Uterus (tissue), 4 donors: Measurements from ENCODE around the gene PRKN. TPM values are rescaled to one million over a fixed set of nuclear protein-coding genes. Genes with fewer than 3 reads are reported as not detected.

Experiments used
- DNase-seq, 2 donors: peaks; one replicate each; pipeline ENCODE4 v3.0.0-alpha.2; 2019 to 2020
- H3K27ac ChIP-seq, 2 donors: fragments of 200-600 bp; sonication (generic); 1 replicate in 1 of 2; 2 replicates in 1 of 2; pipeline ENCODE4 v1.5.1; 2016 to 2018
- H3K27me3 ChIP-seq, 2 donors: fragments of 200-600 bp; sonication (generic); one replicate each; pipeline ENCODE4 v1.5.1; 2018 to 2019; ENCODE audit warnings: control low read depth in 1 of 2
- H3K36me3 ChIP-seq, 2 donors: fragments of 200-600 bp; sonication (generic); one replicate each; pipeline ENCODE4 v1.5.1; 2019; ENCODE audit warnings: control low read depth in 1 of 2
- H3K4me1 ChIP-seq, 2 donors: fragments of 200-600 bp; sonication (generic); one replicate each; pipeline ENCODE4 v1.5.1; 2018 to 2019; ENCODE audit warnings: control low read depth in 1 of 2
- H3K4me3 ChIP-seq, 2 donors: fragments of 200-600 bp; sonication (generic); 1 replicate in 1 of 2; 2 replicates in 1 of 2; pipeline ENCODE4 v1.5.1; 2018 to 2019; ENCODE audit warnings: mild to moderate bottlenecking in 1 of 2
- H3K9me3 ChIP-seq, 2 donors: fragments of 200-600 bp; sonication (generic); one replicate each; pipeline ENCODE4 v1.5.1; 2019; ENCODE audit warnings: control low read depth in 1 of 2
- POLR2A ChIP-seq, 2 donors: fragments of 450-650 bp; IDR thresholded peaks; one replicate each; pipeline ENCODE4 v1.6.1; 2016; ENCODE audit warnings: antibody characterized with exemption in 2 of 2, mild to moderate bottlenecking in 1 of 2, moderate library complexity in 1 of 2
- intact Hi-C: fragments of 100-400 bp; cut with DNase I; formaldehyde crosslinking; loops from one replicate; pipeline ENCODE4 v1.15.1; 2023; ENCODE audit warnings: low total_unique reads
- total RNA-seq, 4 donors: library from RNA; depleted of rRNA in 3 of 4; stranded (reverse); fragments of >200 nt in 3 of 4; gene quantifications; one replicate each; pipeline versions ENCODE4 v1.1.0 to v1.2.4, GENCODE V29; 2014 to 2023
- TF ChIP-seq, protein P1 (sequence below), 4 experiments: fragments of 200-600 bp in 2 of 4; fragments of 450-650 bp in 2 of 4; sonication (generic) in 2 of 4; IDR thresholded peaks; one replicate each; pipeline ENCODE4 v1.5.1; 2016 to 2019; ENCODE audit warnings: antibody characterized with exemption in 4 of 4, mild to moderate bottlenecking in 2 of 4, moderate library complexity in 1 of 4
- donor health status: DM: yes; HTN: yes; CAD: no.

PRKN gene
- total RNA-seq, 4 donors from 2014 or later, result 10.2 to 21.3 (median 13.1) TPM

DNA sequence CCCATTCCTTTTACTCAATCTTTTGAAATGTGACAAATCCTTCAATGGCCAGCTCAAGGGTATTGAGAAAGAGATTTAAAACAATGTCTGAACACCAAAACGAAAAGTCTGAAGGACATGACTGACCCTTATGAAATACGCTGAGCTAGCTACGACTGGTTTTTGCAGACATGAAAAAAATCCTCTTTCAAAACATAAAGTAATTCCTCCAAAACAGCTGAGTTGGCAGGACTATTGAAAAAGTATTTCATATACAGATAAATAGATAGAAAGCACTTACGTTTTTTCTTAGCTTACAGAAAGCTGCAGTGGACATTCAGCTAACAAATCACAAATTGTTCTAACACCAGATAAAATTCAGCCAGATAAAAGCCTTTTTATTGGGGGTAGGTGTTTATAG, 751.0 kb downstream of the PRKN start:
- no peak overlapping the region for H3K27ac ChIP-seq
- no peaks in the 10 kb centered on the region for H3K36me3 ChIP-seq
- no peaks in the 10 kb centered on the region for H3K9me3 ChIP-seq
- H3K4me3 ChIP-seq, result no peak overlapping the region
- H3K27me3 ChIP-seq, result no peaks in the 10 kb centered on the region
- H3K4me1 ChIP-seq, result no peaks in the 10 kb centered on the region
- intact Hi-C loops, result no loop called here
- no peak for DNase-seq
- TF ChIP-seq, protein P1, sequence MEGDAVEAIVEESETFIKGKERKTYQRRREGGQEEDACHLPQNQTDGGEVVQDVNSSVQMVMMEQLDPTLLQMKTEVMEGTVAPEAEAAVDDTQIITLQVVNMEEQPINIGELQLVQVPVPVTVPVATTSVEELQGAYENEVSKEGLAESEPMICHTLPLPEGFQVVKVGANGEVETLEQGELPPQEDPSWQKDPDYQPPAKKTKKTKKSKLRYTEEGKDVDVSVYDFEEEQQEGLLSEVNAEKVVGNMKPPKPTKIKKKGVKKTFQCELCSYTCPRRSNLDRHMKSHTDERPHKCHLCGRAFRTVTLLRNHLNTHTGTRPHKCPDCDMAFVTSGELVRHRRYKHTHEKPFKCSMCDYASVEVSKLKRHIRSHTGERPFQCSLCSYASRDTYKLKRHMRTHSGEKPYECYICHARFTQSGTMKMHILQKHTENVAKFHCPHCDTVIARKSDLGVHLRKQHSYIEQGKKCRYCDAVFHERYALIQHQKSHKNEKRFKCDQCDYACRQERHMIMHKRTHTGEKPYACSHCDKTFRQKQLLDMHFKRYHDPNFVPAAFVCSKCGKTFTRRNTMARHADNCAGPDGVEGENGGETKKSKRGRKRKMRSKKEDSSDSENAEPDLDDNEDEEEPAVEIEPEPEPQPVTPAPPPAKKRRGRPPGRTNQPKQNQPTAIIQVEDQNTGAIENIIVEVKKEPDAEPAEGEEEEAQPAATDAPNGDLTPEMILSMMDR (IDR thresholded peaks at IDR 0.05), result no peak
- no peak for TF ChIP-seq POLR2A (IDR thresholded peaks at IDR 0.05)

DNA sequence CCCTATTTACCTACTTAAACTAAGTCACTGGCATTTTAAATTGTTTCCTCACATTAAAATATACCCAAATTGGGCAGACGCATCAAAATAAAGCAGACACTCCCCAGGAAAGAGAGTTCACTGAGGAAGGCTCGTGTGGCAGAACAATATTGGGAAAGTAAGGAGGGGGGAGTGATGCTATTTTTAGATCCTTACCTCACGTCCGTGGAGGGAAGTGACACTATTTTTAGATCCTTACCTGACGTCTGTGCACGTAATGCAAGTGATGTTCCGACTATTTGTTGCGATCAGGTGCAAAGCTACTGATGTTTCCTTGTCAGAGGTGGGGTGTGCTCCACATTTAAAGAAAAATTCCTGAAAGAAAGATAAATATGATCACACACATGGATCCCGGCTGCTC, 754.5 kb downstream of the PRKN start:
- Histone ChIP-seq H3K4me3 (no peak overlapping the region), H3K27me3 (no peaks in the 10 kb centered on the region), H3K9me3 (no peaks in the 10 kb centered on the region), H3K27ac (no peak overlapping the region), H3K4me1 (no peaks in the 10 kb centered on the region), H3K36me3 (no peaks in the 10 kb centered on the region)
- TF ChIP-seq, protein P1 (IDR thresholded peaks at IDR 0.05), result no peak
- no peak for TF ChIP-seq POLR2A (IDR thresholded peaks at IDR 0.05)
- intact Hi-C loops, result no loop called here
- no peak for DNase-seq

DNA sequence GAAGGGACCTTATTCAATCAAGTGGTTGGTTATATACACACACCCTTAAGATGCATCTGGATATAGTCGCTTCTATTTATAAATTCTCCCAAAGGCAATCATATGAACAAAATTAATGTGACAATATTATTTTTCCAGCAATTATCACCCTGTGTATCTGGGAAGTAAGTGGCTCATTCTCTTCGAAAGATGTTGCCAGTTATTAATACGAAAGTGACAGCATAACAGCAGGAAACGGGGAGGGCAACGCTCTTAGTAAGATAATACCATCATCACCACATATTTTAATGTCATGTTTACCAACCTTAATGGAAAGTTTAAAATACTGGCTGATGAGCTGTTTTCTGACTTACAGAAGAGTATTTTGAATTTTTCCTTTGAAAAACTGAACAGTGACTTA, 756.5 kb downstream of the PRKN start:
- H3K4me3 ChIP-seq, result no peak overlapping the region
- H3K9me3 ChIP-seq, result no peaks in the 10 kb centered on the region
- intact Hi-C loops, result no loop called here
- H3K36me3 ChIP-seq, result no peaks in the 10 kb centered on the region
- H3K4me1 ChIP-seq, result no peaks in the 10 kb centered on the region
- no peaks in the 10 kb centered on the region for H3K27me3 ChIP-seq
- DNase-seq, result no peak
- TF ChIP-seq POLR2A (IDR thresholded peaks at IDR 0.05), result no peak
- TF ChIP-seq, protein P1 (IDR thresholded peaks at IDR 0.05), result no peak
- H3K27ac ChIP-seq, result no peak overlapping the region

DNA sequence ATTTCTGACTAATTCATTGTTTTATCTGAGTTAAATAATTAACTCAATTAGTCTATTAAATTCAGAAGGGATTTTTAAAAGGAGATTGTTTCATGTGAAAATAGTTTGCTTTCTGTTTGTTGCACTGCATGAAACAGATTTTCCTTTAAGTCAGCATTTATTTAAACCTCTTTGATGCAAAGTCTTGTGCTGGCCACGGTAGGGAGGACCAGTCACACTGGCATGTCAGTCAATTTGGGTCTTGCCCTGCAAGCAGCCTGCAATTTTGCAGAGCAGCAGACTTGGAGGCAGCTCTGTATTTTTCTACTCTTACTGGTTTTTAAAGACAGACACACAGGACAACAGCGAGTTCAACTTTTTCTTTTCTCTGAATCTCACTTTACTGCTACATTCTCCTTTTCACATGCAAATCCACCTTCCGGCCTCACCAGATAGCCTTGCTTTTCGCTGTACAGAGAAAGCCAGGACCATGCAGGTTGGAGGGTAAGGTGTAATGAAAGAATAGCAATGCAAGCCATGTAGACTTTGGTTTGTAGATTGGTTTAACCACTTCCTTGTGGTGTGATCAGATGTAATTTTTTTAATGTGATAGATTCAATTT, 763.8 kb downstream of the PRKN start:
- intact Hi-C loops, result no loop called here
- H3K4me3 ChIP-seq, result no peak overlapping the region
- no peaks in the 10 kb centered on the region for H3K9me3 ChIP-seq
- H3K4me1 ChIP-seq, result no peaks in the 10 kb centered on the region
- no peaks in the 10 kb centered on the region for H3K27me3 ChIP-seq
- no peaks in the 10 kb centered on the region for H3K36me3 ChIP-seq
- no peak for DNase-seq
- TF ChIP-seq POLR2A (IDR thresholded peaks at IDR 0.05), result no peak
- TF ChIP-seq, protein P1 (IDR thresholded peaks at IDR 0.05), result no peak
- no peak overlapping the region for H3K27ac ChIP-seq

DNA sequence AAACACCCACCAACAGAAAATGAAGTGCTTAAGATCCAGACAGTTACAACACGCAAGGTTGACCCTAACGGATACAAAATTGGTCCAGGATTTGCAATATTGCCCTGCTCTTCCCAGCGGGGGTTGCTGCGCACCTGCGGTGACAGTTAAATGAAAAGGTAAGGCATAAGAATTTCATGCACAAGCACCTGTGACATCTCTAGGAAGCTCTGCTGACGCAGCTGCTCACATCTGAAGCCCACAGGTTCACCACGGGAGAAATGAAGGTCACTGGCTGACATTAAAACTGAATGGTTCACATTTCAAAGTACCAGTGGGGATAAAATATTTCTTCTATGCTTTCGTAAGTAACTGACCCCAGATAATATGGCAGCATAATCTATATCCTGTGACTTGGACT, 764.4 kb downstream of the PRKN start:
- H3K9me3 ChIP-seq, result no peaks in the 10 kb centered on the region
- H3K36me3 ChIP-seq, result no peaks in the 10 kb centered on the region
- no peaks in the 10 kb centered on the region for H3K27me3 ChIP-seq
- intact Hi-C loops, result no loop called here
- no peaks in the 10 kb centered on the region for H3K4me1 ChIP-seq
- TF ChIP-seq POLR2A (IDR thresholded peaks at IDR 0.05), result no peak
- TF ChIP-seq, protein P1 (IDR thresholded peaks at IDR 0.05), result no peak
- H3K4me3 ChIP-seq, result no peak overlapping the region
- no peak for DNase-seq
- no peak overlapping the region for H3K27ac ChIP-seq
